HG02623 (cell line): Measurements from ENCODE around the gene CACUL1.
"Not testable (repeated sequence)": the region's sequence is repeated elsewhere in the genome, so short reads cannot be mapped to it uniquely, and the experiment has no call there.

Source experiments
- ATAC-seq: cut with Tn5 transposase; IDR thresholded peaks from one replicate; pipeline ENCODE4 v1.9.1; 2021; ENCODE audit warnings: moderate library complexity; ENCODE audit not compliant: unreplicated experiment

CACUL1 gene

GRCh38 chr10:118658168-118658567, 96.6 kb downstream of the CACUL1 start:
- not testable (repeated sequence) for ATAC-seq

- ATAC-seq: not testable (repeated sequence)
Observed at GRCh38 chr10:118645294-118645693, 109.5 kb downstream of the CACUL1 start.

GRCh38 chr10:118642228-118642627, 112.5 kb downstream of the CACUL1 start:
- ATAC-seq: no peak

GRCh38 chr10:118638680-118639079, 116.1 kb downstream of the CACUL1 start:
- ATAC-seq: no peak

- no peak for ATAC-seq
Observed at GRCh38 chr10:118635674-118636402, 118.9 kb downstream of the CACUL1 start.

- no peak for ATAC-seq
Observed at GRCh38 chr10:118633786-118634185, 121.0 kb downstream of the CACUL1 start.

GRCh38 chr10:118629211-118629610, 125.6 kb downstream of the CACUL1 start:
- ATAC-seq: no peak

- ATAC-seq: no peak
Observed at GRCh38 chr10:118628397-118628796, 126.4 kb downstream of the CACUL1 start.

GRCh38 chr10:118626953-118627352, 127.8 kb downstream of the CACUL1 start:
- no peak for ATAC-seq
